Measurements from ENCODE around the gene DPP8.

Gene DPP8

GRCh38 chr15:65423150-65423975, 94.1 kb downstream of the DPP8 start:
- DNase-seq = no peak

DNA sequence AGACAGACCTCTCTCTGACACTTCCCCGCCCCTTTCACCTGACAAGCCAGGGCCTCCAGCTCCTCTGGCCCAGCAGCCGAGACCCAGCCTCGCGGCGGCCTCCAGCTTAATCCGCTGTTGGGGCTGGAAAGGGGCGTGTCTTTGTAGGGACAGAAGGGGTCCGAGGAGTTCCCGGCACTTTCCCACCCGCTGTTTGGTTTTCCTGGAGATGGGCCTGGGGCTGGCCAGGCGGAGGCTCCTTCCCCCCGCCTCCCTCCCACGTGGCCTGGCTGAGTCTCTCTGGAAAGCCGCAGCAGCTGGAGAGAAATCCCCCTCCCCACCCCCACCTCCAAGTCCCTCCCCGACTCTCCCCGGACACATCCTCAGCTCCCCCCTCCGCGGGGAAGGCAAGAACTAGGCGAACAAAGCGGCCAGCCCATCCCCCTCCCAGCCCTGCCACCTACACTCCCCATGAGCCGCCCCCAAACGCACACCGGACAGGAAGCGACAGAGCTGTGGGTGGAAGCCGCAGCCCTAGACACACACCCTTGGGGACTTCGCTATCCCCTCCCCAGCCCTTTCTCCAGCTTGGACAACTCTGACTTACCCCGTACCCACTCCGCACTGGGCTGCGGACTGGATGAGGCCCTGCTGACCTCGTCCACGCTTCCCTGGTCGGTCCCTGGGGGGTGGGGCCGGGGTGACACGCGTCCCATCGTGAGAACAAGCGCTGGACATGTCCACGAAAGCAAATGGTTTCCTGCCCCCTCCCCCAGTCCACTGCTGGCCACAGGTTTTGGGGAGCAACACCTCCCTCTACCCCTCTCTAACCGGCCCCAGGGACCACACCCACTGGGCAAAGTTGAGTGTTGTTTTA, 95.9 kb downstream of the DPP8 start:
- DNase-seq = no peak

GRCh38 chr15:65420975-65421359, 96.5 kb downstream of the DPP8 start:
- no peak for DNase-seq

DNA sequence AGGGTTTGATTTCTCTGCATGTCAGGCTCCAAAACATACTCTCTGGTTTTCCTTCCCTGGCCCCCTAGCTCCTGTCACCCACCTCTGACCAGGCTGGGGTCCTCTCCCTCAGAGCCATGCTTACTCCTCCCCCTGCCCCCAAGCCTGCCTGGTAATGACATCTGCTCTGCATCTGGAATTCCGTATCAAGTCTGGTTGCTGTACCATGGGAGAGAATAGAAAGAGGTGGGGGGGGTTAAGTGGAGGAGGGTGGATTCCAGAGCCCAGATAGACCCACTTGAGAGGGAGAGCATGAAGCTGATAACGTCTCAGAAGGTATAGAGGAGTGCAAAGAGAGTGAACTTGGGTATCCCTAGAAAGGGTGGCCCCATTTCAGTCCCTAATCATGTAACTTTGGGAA, 98.9 kb downstream of the DPP8 start:
- no peak for DNase-seq

DNA sequence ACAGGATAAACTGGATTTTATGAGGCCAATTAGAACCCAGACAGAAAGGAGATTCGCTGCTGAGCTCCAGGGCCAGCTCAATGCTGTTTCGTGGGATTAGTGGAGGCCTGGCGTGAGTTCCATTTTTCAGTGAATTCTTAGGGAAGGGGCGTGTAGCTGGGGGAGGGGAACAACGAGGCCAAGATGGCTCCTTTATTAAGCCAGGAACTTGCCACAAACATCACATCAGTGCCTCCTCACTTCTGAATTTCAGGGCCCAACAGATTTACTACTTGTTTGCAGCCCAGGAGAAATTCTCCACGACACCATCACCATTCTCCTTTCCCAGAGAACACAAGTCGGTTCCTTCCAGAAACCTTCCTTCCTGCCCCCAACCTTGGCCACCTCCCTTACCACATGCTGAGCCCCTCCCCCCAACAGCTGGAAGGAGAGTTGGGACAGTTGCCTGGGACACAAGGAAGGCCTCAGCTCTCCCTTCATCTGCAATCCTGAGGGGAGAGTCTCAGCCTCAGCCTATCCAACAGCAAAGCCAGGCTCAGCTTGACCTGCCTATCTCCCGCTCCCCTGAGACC, 100.6 kb downstream of the DPP8 start:
- no peak for DNase-seq

GRCh38 chr15:65414841-65415621, 102.5 kb downstream of the DPP8 start:
- no peak for DNase-seq

DNA sequence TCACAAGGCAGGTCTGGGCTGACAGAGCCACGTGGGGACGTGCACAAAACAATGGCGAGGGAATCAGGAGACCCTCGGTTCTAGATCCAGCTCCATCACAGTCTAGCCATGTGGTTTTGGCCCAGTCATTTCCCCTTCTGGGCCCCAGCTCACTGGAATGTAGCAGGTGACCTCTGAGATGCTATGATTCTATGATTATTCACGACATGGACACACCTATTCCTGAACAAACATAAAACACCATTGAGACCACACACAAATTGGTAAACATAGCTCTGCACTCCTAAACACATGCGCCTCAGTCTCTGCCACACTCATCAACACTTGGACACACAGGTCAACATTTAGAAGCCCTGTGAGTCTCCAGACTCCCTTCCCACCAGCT, 103.7 kb downstream of the DPP8 start:
- DNase-seq = no peak

DNA sequence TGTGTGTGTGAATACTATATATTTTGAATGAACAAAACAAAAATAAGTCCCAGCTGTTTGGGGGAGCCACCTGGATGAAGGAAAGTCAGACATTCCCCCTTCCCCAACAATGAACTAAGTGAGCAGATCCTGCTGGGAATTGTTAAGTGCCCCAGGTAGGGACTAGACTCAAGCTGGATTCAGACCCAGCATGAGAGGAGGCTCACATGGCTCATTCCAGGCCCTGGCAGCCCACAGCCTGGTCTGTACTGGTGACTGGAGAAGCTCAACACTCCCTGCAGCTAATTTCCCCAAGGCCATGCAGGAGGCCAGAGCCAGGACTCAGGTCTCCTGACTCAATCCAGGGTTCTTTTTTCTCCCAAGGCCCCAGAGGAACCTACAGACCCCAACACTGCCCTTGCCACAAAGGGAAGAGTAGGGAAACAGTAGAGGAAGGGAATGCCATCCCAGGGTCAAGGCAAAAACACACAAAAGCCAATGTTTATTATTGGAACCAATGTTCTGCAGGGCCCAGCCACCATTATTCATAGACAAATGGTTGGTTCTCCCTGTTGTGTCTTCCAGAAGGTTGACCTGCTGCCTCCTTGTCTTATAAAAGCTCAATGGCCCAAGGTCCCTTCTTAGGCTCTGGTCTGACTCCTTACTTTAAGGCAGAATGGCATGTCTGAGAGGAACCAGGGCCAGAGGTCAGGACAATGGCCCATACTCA, 104.3 kb downstream of the DPP8 start:
- DNase-seq = no peak

DNA sequence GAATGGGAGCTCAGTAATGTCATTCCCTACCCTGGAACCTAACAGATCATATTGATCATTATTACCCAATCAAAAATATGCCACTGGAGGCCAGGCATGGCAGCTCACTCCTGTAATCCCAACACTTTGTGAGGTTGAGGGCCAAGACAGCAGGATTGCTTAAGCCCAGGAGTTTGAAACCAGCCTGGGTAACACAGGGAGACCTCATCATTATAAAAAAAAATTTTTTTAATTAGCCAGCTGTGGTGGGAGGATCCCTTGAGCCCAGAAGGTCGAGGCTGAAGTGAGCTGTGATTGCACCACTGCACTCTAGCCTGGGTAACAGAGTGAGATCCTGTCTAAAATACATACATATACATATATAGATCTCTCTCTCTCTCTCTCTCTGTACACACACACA, 104.9 kb downstream of the DPP8 start:
- no peak for DNase-seq

- no peak for DNase-seq
Observed at GRCh38 chr15:65411465-65412071, 105.9 kb downstream of the DPP8 start.

- DNase-seq = no peak
Observed at GRCh38 chr15:65410972-65411371, 106.5 kb downstream of the DPP8 start.

- DNase-seq = no peak
Observed at GRCh38 chr15:65410036-65410435, 107.5 kb downstream of the DPP8 start.

DNA sequence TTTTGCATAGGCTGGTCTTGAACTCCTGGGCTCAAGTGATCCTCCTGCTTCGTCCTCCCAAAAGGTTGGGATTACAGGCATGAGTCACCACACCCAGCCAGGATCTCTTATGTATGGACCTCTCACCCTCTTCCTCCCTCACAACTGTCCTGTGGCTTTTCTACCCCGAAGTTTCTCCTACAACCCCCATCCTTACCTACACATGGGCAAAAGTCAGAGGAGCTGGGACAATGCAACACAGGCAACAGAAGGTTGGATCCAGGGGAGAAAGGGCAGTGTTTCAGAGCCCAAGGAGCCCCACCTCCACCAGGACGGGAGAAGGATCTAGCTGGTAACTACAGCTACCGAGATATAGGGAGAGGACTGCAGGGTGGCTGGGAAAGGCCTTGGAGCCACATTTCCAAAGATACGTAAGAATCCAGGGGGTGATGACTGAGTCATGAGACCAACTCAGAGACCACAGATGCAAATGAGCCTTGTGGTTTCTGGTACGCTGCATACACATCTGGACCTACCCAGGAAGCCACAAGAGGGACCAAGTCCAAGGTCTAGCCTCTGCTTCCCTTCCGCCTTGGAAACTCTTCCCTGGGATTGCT, 108.4 kb downstream of the DPP8 start:
- DNase-seq = no peak

DNA sequence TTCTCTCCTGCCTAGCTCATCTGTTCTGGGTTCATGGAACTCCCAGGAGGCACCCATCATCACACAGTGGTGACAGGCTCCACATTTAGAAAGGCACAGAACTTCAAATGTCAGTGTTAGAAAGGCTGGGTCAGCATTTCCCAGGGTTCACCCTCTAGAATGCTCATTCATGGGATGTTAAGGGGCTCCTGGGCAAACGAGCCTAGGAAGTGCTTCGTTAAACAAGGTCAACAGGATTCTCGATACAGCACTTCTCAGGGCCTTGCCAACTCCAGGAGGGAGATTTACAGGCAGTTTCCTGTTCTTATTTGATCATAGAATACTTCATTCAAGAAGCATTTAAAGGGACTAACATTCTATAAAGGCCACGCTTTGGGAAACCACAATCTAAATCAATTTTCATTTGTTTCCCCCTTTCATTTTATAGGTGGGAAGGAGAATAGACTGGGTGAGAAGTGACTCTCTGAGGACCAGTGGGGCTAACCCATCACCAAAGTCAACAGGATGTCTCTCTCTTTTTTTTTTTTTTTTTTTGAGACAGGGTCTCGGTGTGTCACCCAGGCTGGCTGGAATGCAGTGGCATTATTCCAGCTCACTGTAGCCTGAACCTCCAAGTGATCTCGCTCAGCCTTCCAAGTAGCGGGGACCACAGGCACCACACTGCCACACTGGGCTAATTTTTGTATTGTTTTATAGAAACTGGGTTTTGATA, 109.0 kb downstream of the DPP8 start:
- no peak for DNase-seq

DNA sequence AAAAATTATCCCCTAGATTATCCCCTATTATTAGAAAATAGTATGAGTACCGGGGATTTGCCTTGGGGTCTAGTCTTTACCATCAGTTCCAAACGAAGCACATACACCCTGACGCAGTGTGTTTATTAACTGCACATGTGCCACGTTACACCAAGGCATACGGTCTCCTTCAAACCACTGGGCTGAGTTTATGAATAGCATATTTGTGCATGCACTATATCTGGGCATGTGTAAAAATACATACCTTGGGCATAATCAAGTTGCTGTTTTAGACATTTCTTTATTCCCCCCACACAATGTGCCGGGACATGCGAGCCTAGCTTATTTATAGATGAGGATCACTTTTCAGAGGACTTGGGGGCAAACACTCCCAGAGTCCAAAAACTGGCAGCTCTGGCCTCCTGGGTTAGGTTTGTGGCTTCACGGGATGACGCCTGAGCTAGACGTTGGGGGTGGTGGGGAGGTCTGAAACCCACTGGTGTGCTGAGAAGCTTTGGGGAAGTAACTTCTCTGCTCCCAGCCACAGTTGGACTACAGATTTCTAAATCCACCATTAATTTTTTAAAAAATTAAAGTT, 111.0 kb downstream of the DPP8 start:
- no peak for DNase-seq

GRCh38 chr15:65405791-65406423, 111.6 kb downstream of the DPP8 start:
- DNase-seq = no peak

DNA sequence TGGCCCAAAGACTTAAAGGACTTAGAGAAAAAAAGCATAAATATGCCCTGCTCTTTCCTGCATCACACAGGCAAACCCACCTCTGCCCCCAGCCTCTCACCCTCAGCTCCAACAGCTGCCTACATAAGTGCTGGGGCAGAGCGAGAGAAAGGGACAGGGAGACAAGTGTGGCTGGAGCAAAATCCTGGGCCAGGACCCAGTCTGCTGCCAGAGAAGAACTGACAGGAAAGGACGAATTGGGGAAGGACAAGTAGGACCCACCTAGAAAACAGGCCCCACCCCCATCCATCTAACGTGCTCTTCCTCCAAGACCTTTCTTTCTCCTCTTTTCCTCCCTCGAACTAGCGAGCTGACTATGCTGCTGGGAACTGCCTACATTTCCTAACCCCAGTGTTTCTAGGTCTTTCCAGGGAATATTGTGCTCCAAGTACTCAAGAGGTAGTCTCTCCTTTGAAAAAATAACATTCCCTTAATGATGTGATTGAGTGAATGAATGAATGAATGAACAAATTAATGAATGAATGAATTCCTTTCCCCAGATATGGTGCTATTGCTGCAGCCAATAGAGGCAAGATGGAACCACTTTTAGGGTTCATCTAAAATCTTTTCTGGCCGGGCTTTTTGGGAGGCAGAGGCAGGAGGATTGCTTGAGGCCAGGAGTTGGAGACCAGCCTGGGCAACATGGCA, 113.2 kb downstream of the DPP8 start:
- no peak for DNase-seq

DNA sequence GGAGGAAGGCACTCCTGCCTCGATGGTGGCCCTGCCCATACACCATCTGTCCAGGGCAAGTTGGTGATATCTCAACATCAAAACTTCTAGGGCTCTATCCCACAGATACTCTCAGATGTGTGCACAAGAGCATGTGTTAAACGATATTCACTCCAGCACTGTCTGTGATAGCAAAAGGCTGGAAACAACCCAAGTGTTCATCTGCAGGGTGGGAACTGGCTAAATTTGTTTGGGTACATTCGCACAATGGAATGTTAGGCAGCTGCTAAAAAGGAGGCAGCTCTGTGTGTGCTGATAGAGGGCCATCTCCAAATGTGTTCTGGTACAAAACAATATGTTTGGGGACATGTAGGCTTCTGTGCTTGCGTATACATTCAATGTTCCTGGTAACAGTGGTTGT, 114.5 kb downstream of the DPP8 start:
- DNase-seq = no peak

DNA sequence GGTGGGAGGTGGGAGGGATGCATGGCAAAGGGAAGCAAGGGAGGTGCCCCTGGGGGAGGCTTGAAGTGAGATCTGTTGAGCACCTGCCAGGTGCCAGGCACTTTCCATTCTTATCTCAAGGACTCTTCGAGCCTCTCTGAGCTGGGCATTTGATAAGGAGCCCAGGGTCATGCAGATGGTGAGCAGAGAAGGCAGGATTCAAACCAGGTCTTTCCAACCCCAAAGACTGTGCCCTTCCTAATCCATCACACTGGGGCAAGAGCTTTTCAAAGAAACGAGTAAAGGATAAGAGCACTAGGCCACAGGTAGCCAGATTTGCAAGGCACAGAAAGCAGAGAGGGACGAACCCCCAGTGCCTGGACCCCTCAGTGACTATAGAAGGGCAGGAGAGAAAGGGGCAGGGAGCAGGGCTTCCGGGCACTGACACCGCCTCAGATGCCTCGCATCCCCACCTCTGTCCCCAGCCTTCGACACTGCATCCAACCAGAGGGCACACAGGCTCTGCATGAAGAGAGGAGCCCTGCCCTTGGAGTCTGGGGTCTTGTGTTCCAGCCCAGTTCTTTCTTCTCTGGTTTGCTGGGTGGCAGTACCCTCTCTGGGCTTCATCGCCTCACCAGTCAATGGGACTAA, 115.8 kb downstream of the DPP8 start:
- no peak for DNase-seq

Measured in effector CD8-positive, alpha-beta T cell (primary cell).